ENCODE results near the gene NEGR1.

The NEGR1 gene

GRCh38 chr1:71561729-71562128, 720.6 kb downstream of the NEGR1 start:
- DNase-seq (ENCODE audit: low read depth), result peak; percentile 53

- no peak for DNase-seq (ENCODE audit: low read depth)
Observed at GRCh38 chr1:71561206-71561605, 721.1 kb downstream of the NEGR1 start.

DNA sequence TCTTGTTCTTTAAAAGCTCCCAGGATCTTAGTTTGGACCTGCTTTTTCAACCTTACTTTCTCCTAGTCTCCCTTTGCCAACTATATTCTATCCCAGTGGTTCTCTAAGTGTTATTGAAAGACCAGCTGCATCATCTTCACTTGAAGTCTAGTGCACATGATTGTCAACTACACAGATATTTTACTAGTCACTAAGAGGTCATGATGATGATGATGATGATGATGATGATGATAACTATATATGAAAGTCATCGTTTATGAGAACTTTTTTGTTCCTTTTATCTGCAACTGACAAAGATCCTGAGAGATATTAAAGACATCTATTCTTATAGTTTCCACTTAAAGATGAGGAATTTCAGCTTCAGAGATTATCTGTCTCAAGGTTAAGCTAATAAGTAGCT, 722.5 kb downstream of the NEGR1 start:
- DNase-seq (ENCODE audit: low read depth), result no peak

GRCh38 chr1:71557138-71557537, 725.2 kb downstream of the NEGR1 start:
- no peak for DNase-seq (ENCODE audit: low read depth)

DNA sequence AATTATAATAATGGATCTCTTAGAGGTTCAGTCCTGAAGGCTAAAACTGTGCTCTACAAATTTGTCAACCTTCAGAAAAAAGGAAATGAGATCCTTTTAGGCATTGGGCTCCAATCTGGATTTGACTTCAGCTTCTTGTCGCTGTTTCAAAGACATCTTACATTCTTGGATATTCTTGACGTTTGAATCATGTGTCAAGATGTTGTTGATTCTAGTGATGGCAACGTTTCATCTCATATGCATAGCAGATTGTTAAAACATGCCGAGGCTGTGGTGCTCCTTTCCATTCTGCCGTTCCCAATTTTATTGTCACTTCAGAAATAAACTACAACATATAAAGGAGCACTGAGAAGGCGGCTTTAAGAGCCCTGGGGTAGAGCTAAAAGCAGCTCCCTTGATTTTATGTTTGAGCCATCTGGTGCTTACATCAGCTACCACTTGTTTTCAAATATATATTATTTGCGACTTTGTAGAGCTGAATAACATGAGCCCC, 733.9 kb downstream of the NEGR1 start:
- no peak for DNase-seq (ENCODE audit: low read depth)

- no peak for DNase-seq (ENCODE audit: low read depth)
Observed at GRCh38 chr1:71542155-71542554, 740.2 kb downstream of the NEGR1 start.

GRCh38 chr1:71533950-71534349, 748.4 kb downstream of the NEGR1 start:
- peak; percentile 11 for DNase-seq (ENCODE audit: low read depth)

DNA sequence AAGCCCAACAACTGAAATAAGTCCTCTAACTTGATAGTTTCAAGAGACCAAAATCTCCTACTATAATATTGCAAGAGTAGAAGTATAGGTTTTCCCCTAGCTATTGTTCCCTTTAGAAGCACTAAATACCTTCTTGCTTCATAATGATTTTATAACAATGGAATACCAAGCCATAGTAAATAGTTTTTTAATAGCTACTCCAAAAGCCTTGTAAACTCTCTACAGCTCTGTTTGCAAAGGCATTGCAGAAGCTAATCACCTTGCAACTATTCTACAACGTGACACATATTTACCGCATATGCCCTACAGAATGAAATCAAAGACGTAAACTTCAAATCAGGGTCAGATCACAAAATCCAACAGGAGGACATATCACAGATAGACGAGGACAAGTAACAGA, 750.0 kb downstream of the NEGR1 start:
- no peak for DNase-seq (ENCODE audit: low read depth)

GRCh38 chr1:71526824-71527223, 755.5 kb downstream of the NEGR1 start:
- no peak for DNase-seq (ENCODE audit: low read depth)

DNA sequence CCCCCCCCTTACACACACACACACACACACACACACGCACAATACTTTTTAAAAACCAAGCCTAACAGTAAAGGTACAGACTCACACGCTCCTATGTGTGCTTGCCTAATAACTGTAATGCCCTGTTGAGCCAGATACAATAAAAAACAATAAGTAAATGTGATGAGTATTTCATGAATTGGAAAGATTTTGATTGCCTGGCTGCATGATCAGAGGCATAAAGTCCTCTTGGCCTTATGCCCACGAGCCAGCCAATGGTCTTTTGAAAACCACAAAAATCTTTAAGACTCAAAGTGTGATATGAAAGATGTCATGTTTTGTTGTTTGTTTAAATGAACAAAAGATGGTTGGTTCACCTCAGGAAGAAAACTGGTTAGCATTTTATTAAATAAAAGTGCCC, 759.6 kb downstream of the NEGR1 start:
- no peak for DNase-seq (ENCODE audit: low read depth)

GRCh38 chr1:71521655-71522264, 760.6 kb downstream of the NEGR1 start:
- peak; percentile 33 for DNase-seq (ENCODE audit: low read depth)

DNA sequence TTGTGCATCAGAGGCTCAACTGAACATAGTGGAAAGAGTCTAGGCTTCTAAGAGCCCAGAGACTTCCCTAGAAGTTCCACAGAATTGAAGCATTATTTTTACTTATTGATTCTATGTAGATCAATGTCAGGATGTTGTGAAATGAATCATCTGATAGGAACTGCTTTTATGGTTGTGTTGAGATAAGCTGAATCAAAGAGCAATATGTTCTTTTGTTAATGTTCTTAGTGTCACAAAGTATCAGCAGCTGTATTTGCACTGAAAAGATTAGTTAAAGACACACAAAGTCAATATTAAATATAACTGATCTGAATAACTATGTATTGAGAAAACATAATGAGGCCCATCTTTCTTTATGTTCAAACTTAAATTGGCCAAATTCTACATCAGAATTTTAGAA, 770.8 kb downstream of the NEGR1 start:
- DNase-seq (ENCODE audit: low read depth), result no peak

DNA sequence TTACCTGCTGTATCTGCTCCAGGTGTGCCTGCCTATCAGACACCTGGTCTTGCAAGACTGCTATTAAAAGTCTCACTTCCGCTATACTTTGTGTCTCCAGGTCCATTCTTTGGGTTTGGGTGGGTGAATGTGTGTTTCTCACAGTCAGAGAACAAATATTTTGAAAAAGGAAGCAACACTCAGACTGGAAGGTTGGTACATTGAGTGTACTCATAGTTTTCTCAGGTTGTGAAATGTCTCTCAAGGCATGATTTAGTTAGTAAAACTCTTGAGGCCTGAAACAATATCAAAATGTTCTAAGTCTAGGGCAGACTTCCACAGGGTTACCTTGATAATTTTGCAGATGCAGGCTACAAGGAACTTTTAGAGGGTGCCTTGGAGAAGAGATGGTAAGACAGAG, 771.6 kb downstream of the NEGR1 start:
- DNase-seq (ENCODE audit: low read depth), result no peak

DNA sequence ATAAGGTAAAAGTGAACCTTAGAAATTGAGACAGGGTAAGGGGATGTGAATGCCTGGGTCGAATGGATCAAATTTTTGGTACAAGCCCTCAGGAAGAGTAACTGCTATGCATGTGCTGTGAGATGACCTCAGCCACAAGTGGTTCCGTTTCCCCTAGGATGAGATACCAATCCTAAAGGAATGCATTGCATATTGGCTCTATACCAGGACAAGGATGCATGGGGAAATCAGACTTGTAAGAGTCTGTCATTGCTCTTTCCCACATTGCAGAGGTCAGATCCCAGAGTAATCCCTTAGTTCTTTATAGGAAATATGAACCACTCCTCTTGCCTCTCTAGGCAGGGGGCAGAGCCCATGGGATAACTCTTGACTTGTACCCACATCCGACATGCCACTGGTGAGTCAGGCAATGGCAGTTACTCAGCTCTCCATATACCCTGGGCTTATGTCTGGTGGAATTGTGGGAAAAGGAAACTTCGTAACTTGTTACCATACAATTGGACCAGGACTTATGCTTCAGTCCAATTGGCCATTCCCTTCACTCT, 773.2 kb downstream of the NEGR1 start:
- DNase-seq (ENCODE audit: low read depth), result no peak

DNA sequence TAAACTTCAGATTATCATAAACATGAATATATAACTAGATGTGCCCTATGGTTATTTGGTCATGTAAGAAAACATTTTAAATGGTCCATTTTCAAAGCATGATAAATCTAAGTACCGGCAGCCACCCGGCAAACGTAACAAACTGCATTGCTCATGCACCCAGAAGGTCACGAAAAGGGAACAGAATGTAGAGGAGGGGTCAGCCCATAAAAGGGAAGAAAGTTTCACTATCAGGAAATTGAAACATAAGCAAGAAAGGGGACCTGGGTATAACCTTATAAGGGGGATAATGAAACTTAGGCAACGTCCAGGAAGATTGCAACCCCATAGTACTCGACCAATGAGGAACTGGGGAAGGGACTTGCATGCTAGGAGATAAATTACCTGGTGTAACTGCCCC, 780.3 kb downstream of the NEGR1 start:
- no peak for DNase-seq (ENCODE audit: low read depth)

DNA sequence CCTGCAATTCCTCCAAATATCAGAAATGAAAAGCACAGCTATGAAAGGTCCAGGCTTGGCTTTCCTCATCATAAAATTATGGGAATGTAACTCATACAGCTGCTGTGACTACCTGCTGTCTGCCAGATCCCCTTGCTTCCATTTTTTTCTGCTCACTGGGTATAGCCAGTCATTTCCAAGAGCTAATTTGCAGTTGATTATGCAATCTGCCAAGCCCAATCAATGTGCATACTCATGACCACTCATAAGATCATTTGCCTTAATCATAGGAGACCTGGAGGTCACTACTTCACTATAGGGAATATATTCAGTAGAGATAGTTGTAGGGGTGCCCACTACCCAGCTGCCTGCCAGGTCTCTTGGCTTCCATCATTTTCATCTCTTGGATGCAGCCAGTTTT, 783.8 kb downstream of the NEGR1 start:
- no peak for DNase-seq (ENCODE audit: low read depth)

DNA sequence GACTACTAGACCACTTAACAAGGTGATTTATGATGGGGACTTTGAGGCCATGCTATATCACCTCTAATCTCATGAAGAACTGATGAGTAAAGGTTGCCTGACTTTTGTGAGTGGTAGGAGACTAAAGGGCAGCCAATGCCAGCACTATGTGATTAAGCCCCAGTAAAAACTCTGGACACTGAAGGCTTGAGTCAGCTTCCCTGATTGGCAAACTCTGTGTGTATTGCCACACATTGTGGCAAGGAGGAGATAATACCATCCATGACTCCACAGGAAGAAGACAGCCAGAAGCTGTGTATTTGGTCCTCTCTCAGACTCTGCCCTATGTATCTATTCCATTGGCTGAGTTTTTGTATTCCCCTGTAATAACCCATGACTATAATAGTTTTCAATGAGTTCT, 788.2 kb downstream of the NEGR1 start:
- DNase-seq (ENCODE audit: low read depth), result no peak

GRCh38 chr1:71492298-71493041, 789.9 kb downstream of the NEGR1 start:
- DNase-seq (ENCODE audit: low read depth), result no peak

DNA sequence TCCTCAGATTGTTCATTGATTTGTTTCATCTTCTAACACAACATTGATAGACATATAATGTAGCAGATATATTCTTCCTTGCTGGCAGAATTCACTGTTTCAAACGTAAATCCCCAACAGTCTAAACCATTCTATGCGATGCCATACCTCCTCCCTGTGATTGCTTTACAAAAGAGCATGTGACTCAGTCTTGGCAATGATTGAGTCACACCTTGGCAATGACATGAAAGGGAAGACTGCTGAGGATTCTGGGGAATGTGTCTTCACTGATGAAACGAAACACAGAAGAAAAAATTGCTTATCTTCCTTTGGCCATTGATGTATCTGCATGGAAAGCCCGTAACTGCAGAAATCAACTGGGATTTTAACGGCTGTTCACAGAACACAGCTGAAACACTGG, 791.9 kb downstream of the NEGR1 start:
- no peak for DNase-seq (ENCODE audit: low read depth)

DNA sequence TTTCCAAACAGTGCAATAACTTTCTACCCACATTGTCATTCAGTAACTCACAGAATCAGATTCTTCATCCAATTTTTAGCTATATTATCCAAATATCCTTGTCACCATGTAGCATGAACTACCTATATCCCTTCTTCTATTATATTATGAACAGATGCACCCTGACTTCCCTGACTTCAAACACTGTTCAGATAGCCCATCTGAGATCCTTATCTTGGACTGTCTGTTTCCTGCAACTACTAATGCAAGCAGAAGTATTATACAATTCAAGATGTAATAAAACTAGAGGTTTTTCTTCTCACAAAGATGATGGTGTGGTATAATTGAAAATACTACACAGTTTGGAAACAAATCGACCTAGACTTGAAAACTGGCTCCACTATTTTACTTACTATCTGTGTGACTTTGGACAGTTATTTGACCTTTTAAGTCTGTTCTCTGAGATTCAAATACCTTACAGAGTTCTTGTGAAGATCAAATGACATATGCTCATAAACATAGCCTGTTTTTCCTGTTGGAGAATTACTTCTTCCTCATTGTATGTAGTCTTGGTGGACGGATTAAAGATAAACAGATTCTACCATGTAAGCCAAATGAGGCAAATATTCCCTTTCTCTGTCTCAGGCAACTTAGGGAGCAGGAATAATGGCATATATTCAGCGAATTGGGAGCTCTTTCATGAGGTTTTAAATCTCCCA, 793.6 kb downstream of the NEGR1 start:
- no peak for DNase-seq (ENCODE audit: low read depth)

GRCh38 chr1:71473331-71473730, 809.0 kb downstream of the NEGR1 start:
- DNase-seq (ENCODE audit: low read depth), result no peak

DNA sequence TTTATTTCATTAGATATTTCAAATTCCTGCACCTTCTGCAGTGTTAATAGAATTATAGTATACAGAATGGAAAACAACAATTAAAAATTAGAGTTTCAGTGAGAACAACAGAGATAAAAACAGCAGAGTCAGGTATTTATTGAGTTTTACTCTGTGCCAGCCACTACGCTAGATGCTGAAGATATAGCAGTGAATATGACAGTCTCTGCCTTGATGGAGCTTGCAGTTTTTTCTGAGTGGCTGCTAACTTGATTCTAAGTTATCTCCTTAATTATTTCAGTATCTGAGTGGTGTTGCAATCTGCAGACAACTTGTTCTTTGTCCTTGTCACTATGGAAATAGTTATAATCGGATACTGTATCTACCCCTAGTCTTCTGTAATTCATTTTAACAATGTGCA, 817.2 kb downstream of the NEGR1 start:
- no peak for DNase-seq (ENCODE audit: low read depth)

DNA sequence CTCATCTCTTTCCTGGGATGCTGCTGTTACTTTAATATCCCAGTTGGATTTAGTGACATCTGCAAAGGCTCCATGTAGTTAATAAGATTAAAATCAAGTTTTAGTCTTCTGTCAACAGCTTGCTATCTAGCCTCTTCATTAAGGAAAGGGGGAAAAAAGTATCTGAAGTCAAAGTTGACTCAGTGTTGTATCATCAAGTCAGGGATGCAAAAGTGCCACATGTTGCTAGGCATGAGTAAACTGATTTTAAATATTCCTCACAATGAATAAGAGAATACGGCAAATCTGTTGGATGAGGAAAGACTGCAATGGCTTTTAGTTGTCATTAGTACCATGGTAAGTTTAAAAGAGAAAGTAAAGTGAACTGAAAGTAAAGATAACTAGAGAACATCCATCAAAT, 818.3 kb downstream of the NEGR1 start:
- DNase-seq (ENCODE audit: low read depth), result peak; percentile 13

Measured in stromal cell of bone marrow (primary cell).